GM21619 (cell line): ENCODE data around the gene AFAP1.

Source experiments
- ATAC-seq: cut with Tn5 transposase; IDR thresholded peaks from one replicate; pipeline ENCODE4 v1.9.1; 2021; ENCODE audit not compliant: unreplicated experiment

Gene AFAP1

GRCh38 chr4:7726665-7727413, 212.8 kb downstream of the AFAP1 start:
- ATAC-seq: no peak

- ATAC-seq: no peak
Measured at GRCh38 chr4:7725951-7726350, 213.7 kb downstream of the AFAP1 start.

GRCh38 chr4:7723625-7724024, 216.0 kb downstream of the AFAP1 start:
- ATAC-seq: no peak

GRCh38 chr4:7722766-7723387, 216.8 kb downstream of the AFAP1 start:
- ATAC-seq: no peak

GRCh38 chr4:7721984-7722551, 217.6 kb downstream of the AFAP1 start:
- no peak for ATAC-seq

- no peak for ATAC-seq
Measured at GRCh38 chr4:7719354-7720174, 220.1 kb downstream of the AFAP1 start.

GRCh38 chr4:7717946-7718490, 221.6 kb downstream of the AFAP1 start:
- ATAC-seq: no peak

- ATAC-seq: no peak
Measured at GRCh38 chr4:7717161-7717560, 222.5 kb downstream of the AFAP1 start.

GRCh38 chr4:7716010-7716721, 223.5 kb downstream of the AFAP1 start:
- no peak for ATAC-seq

- no peak for ATAC-seq
Measured at GRCh38 chr4:7715271-7716009, 224.2 kb downstream of the AFAP1 start.

- no peak for ATAC-seq
Measured at GRCh38 chr4:7714738-7715137, 224.9 kb downstream of the AFAP1 start.

GRCh38 chr4:7714176-7714575, 225.5 kb downstream of the AFAP1 start:
- no peak for ATAC-seq

- no peak for ATAC-seq
Measured at GRCh38 chr4:7713757-7714156, 225.9 kb downstream of the AFAP1 start.

- ATAC-seq: no peak
Measured at GRCh38 chr4:7712021-7712671, 227.5 kb downstream of the AFAP1 start.

GRCh38 chr4:7711307-7711963, 228.2 kb downstream of the AFAP1 start:
- ATAC-seq: no peak

- ATAC-seq: no peak
Measured at GRCh38 chr4:7710576-7711306, 228.9 kb downstream of the AFAP1 start.

- no peak for ATAC-seq
Measured at GRCh38 chr4:7710126-7710525, 229.5 kb downstream of the AFAP1 start.

- ATAC-seq: no peak
Measured at GRCh38 chr4:7709431-7709830, 230.2 kb downstream of the AFAP1 start.
